Tibial nerve (tissue), 4 donors: ENCODE measurements around the gene CRYBB3.

Experiments
- EP300 ChIP-seq, 2 donors: sonication (generic); formaldehyde crosslinking; IDR thresholded peaks; one replicate each; pipeline ENCODE4 v1.6.1; 2017; ENCODE audit warnings: antibody characterized with exemption in 2 of 2, mild to moderate bottlenecking in 1 of 2
- TF ChIP-seq, protein P1 (sequence below), 5 experiments: fragments of 200-600 bp in 3 of 5; fragments of 450-650 bp in 2 of 5; sonication (generic) in 3 of 5; IDR thresholded peaks; one replicate each; pipeline ENCODE4 v1.5.1; 2016 to 2019; ENCODE audit warnings: antibody characterized with exemption in 5 of 5, mild to moderate bottlenecking in 3 of 5, moderate library complexity in 2 of 5

DNA sequence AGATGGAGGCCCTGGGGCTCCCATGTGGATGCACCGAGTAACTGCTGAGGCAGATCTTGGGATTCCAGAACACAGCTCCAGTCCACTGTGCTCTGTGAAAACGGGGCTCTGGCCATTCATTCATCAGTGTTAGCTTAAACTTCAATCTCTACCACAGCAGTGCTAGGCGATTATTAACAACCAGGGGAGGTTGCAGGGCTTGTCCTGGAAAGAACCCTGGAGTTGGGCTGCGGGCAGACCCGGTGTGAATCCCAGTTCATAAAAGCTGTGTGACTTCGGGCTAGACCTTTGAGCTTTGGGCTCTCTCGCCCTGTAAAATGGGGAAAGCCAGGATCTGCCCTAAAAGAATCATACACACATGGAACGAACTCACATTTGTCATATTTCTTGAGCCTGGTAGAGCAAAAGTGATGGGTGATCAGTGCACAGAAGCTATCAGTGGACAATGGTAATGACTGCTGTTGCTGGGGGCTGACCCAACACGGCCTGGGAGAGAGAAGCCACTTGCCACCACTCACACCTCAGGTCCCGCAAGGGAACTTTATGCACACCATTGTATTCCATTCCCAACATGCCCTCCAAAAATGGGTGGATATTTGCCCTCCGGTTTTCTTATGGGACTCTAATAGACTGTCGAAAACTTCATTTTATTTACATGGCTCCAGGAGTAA is 15.6 kb upstream of the CRYBB3 start:
- TF ChIP-seq, protein P1, sequence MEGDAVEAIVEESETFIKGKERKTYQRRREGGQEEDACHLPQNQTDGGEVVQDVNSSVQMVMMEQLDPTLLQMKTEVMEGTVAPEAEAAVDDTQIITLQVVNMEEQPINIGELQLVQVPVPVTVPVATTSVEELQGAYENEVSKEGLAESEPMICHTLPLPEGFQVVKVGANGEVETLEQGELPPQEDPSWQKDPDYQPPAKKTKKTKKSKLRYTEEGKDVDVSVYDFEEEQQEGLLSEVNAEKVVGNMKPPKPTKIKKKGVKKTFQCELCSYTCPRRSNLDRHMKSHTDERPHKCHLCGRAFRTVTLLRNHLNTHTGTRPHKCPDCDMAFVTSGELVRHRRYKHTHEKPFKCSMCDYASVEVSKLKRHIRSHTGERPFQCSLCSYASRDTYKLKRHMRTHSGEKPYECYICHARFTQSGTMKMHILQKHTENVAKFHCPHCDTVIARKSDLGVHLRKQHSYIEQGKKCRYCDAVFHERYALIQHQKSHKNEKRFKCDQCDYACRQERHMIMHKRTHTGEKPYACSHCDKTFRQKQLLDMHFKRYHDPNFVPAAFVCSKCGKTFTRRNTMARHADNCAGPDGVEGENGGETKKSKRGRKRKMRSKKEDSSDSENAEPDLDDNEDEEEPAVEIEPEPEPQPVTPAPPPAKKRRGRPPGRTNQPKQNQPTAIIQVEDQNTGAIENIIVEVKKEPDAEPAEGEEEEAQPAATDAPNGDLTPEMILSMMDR (IDR thresholded peaks at IDR 0.05), result no peak
- no peak for TF ChIP-seq EP300 (IDR thresholded peaks at IDR 0.05)
